ENCODE measurements around the gene NLGN1. TPM values are rescaled to one million over a fixed set of nuclear protein-coding genes. Genes with fewer than 3 reads are reported as not detected.

NLGN1 gene
- total and polyA plus RNA-seq, 4 experiments from 2014 or later = not detected

GRCh38 chr3:174295306-174296092 lies 898.0 kb downstream of the NLGN1 start:
- intact Hi-C loops (cut with micrococcal nuclease) = no loop called here
- Histone ChIP-seq H3K9me3 (ENCODE audit: control insufficient read depth in 1 of 2, low read length in 2 of 2) (no peaks in the 10 kb centered on the region), H3K4me1 (ENCODE audit: insufficient read depth, low read length) (no peaks in the 10 kb centered on the region), H3K27ac (ENCODE audit: low read depth, low read length) (no peak overlapping the region), H3K36me3 (ENCODE audit: insufficient read depth, low read length) (no peaks in the 10 kb centered on the region), H3K27me3 (ENCODE audit: insufficient read depth, low read length) (no peaks in the 10 kb centered on the region), H3K4me3 (ENCODE audit: low read length in 2 of 2) (no peak overlapping the region)
- Mint-ChIP-seq H3K9me3 (peaks cover 0 to 5% (median 3%) of the 10 kb centered on the region in 8 donors), H3K4me1 (no peaks in the 10 kb centered on the region), H3K36me3 (no peaks in the 10 kb centered on the region), H3K27ac (no peak overlapping the region), H3K27me3 (peaks cover 0 to 1% of the 10 kb centered on the region in 2 donors), H3K4me3 (no peak overlapping the region)
- ChIA-PET CTCF (ENCODE audit: partially characterized antibody) (no interaction called here), POLR2A (ENCODE audit: partially characterized antibody) (no interaction called here)
- DNase-seq = no peak

GRCh38 chr3:174302746-174303315 lies 905.3 kb downstream of the NLGN1 start:
- H3K4me1 Mint-ChIP-seq = no peaks in the 10 kb centered on the region
- Histone ChIP-seq H3K9me3 (ENCODE audit: control insufficient read depth in 1 of 2, low read length in 2 of 2) (no peaks in the 10 kb centered on the region), H3K4me3 (ENCODE audit: low read length in 2 of 2) (no peak overlapping the region), H3K27ac (ENCODE audit: low read depth, low read length) (no peak overlapping the region), H3K27me3 (ENCODE audit: insufficient read depth, low read length) (no peaks in the 10 kb centered on the region), H3K36me3 (ENCODE audit: insufficient read depth, low read length) (no peaks in the 10 kb centered on the region), H3K4me1 (ENCODE audit: insufficient read depth, low read length) (no peaks in the 10 kb centered on the region)
- intact Hi-C loops (cut with micrococcal nuclease) = no loop called here
- no peak overlapping the region for H3K4me3 Mint-ChIP-seq
- no peak overlapping the region for H3K27ac Mint-ChIP-seq
- no peaks in the 10 kb centered on the region for H3K36me3 Mint-ChIP-seq
- ChIA-PET CTCF (ENCODE audit: partially characterized antibody) (no interaction called here), POLR2A (ENCODE audit: partially characterized antibody) (no interaction called here)
- H3K9me3 Mint-ChIP-seq = peaks cover 0 to 15% (median 5%) of the 10 kb centered on the region in 8 donors
- H3K27me3 Mint-ChIP-seq = peaks cover 0 to 1% of the 10 kb centered on the region in 2 donors
- no peak for DNase-seq

- no peak overlapping the region for H3K4me3 ChIP-seq (ENCODE audit: low read length in 2 of 2)
- Mint-ChIP-seq H3K36me3 (no peaks in the 10 kb centered on the region), H3K4me3 (no peak overlapping the region), H3K4me1 (no peaks in the 10 kb centered on the region), H3K9me3 (peaks cover 0 to 13% (median 4%) of the 10 kb centered on the region in 8 donors), H3K27ac (no peak overlapping the region), H3K27me3 (no peaks in the 10 kb centered on the region)
- H3K36me3 ChIP-seq (ENCODE audit: insufficient read depth, low read length) = no peaks in the 10 kb centered on the region
- intact Hi-C loops (cut with micrococcal nuclease) = no loop called here
- ChIA-PET POLR2A (ENCODE audit: partially characterized antibody) (no interaction called here), CTCF (ENCODE audit: partially characterized antibody) (no interaction called here)
- no peaks in the 10 kb centered on the region for H3K27me3 ChIP-seq (ENCODE audit: insufficient read depth, low read length)
- H3K9me3 ChIP-seq (ENCODE audit: control insufficient read depth in 1 of 2, low read length in 2 of 2) = no peaks in the 10 kb centered on the region
- no peak overlapping the region for H3K27ac ChIP-seq (ENCODE audit: low read depth, low read length)
- no peak for DNase-seq
- H3K4me1 ChIP-seq (ENCODE audit: insufficient read depth, low read length) = no peaks in the 10 kb centered on the region
Observed at GRCh38 chr3:174303907-174304560, 906.5 kb downstream of the NLGN1 start.

DNA sequence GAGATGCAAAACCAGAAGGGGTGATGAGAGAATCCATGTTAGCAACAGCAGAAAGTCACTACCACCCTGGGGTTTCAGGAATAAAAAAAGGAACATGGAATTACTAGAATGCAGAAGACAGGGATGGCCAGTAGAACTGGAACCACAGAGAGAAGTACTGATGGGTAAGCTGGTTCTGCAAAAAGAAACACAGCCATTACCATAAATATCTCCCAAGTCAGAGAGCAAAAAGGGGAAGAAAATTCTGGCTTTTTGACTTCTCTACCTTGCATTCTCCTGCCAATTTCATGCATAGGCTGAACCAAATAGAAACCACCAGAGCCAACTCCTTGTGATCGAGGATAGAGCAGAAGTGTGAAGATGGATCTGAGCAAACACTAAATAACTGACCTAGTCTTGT lies 911.2 kb downstream of the NLGN1 start:
- H3K9me3 Mint-ChIP-seq = peaks cover 0 to 10% (median 5%) of the 10 kb centered on the region in 8 donors
- H3K27ac ChIP-seq (ENCODE audit: low read depth, low read length) = no peak overlapping the region
- no peaks in the 10 kb centered on the region for H3K4me1 ChIP-seq (ENCODE audit: insufficient read depth, low read length)
- no peak overlapping the region for H3K4me3 ChIP-seq (ENCODE audit: low read length in 2 of 2)
- intact Hi-C loops (cut with micrococcal nuclease) = no loop called here
- ChIA-PET POLR2A (ENCODE audit: partially characterized antibody) (no interaction called here), CTCF (ENCODE audit: partially characterized antibody) (no interaction called here)
- no peaks in the 10 kb centered on the region for H3K27me3 Mint-ChIP-seq
- H3K27ac Mint-ChIP-seq = no peak overlapping the region
- no peaks in the 10 kb centered on the region for H3K4me1 Mint-ChIP-seq
- no peak for DNase-seq
- no peaks in the 10 kb centered on the region for H3K36me3 ChIP-seq (ENCODE audit: insufficient read depth, low read length)
- H3K4me3 Mint-ChIP-seq = no peak overlapping the region
- H3K36me3 Mint-ChIP-seq = no peaks in the 10 kb centered on the region
- no peaks in the 10 kb centered on the region for H3K9me3 ChIP-seq (ENCODE audit: control insufficient read depth in 1 of 2, low read length in 2 of 2)
- H3K27me3 ChIP-seq (ENCODE audit: insufficient read depth, low read length) = no peaks in the 10 kb centered on the region

DNA sequence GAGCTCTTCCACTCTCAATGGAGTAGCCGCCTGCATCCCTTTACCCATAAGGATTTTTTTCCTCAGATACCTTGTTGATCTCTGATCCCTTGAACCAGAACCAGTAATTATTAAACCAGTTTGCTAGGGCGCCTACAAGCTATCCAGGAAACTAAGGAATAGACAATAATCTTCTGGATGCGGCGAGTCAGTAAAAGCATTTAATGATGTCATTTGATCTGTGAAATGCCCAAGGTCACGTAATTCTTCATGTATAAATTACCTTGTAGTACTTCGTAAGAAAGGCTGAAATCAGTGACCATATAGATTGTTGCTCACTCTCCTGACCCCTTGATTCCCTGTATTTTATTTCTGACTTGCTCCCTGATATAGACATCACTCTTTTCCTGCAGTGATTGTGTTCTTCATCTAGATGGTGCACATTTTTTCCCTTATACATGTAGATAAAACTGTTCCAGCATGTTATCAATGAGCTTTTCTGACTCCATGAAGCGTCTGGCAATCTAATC lies 913.0 kb downstream of the NLGN1 start:
- peaks cover 0 to 7% (median 3%) of the 10 kb centered on the region in 8 donors for H3K9me3 Mint-ChIP-seq
- no peak overlapping the region for H3K4me3 ChIP-seq (ENCODE audit: low read length in 2 of 2)
- no peak overlapping the region for H3K27ac ChIP-seq (ENCODE audit: low read depth, low read length)

GRCh38 chr3:174315225-174315624 lies 917.7 kb downstream of the NLGN1 start:
- CTCF ChIA-PET (ENCODE audit: partially characterized antibody) = no interaction called here
- Mint-ChIP-seq H3K4me1 (no peaks in the 10 kb centered on the region), H3K9me3 (peaks cover 0 to 14% (median 5%) of the 10 kb centered on the region in 8 donors), H3K27me3 (no peaks in the 10 kb centered on the region), H3K4me3 (no peak overlapping the region), H3K36me3 (no peaks in the 10 kb centered on the region), H3K27ac (no peak overlapping the region)
- Histone ChIP-seq H3K9me3 (ENCODE audit: control insufficient read depth in 1 of 2, low read length in 2 of 2) (no peaks in the 10 kb centered on the region), H3K4me3 (ENCODE audit: low read length in 2 of 2) (no peak overlapping the region), H3K4me1 (ENCODE audit: insufficient read depth, low read length) (no peaks in the 10 kb centered on the region), H3K27me3 (ENCODE audit: insufficient read depth, low read length) (no peaks in the 10 kb centered on the region), H3K27ac (ENCODE audit: low read depth, low read length) (no peak overlapping the region), H3K36me3 (ENCODE audit: insufficient read depth, low read length) (no peaks in the 10 kb centered on the region)
- intact Hi-C loops (cut with micrococcal nuclease) = no loop called here
- POLR2A ChIA-PET (ENCODE audit: partially characterized antibody) = no interaction called here
- DNase-seq = no peak

More for the DNA sequence above, 913.0 kb downstream of the NLGN1 start:
- no peak for DNase-seq
- Mint-ChIP-seq H3K27ac (no peak overlapping the region), H3K4me3 (no peak overlapping the region), H3K4me1 (no peaks in the 10 kb centered on the region), H3K27me3 (no peaks in the 10 kb centered on the region), H3K36me3 (no peaks in the 10 kb centered on the region)
- no peaks in the 10 kb centered on the region for H3K27me3 ChIP-seq (ENCODE audit: insufficient read depth, low read length)
- no peaks in the 10 kb centered on the region for H3K4me1 ChIP-seq (ENCODE audit: insufficient read depth, low read length)
- intact Hi-C loops (cut with micrococcal nuclease) = no loop called here
- H3K9me3 ChIP-seq (ENCODE audit: control insufficient read depth in 1 of 2, low read length in 2 of 2) = no peaks in the 10 kb centered on the region
- POLR2A ChIA-PET (ENCODE audit: partially characterized antibody) = no interaction called here
- H3K36me3 ChIP-seq (ENCODE audit: insufficient read depth, low read length) = no peaks in the 10 kb centered on the region
- CTCF ChIA-PET (ENCODE audit: partially characterized antibody) = no interaction called here

DNA sequence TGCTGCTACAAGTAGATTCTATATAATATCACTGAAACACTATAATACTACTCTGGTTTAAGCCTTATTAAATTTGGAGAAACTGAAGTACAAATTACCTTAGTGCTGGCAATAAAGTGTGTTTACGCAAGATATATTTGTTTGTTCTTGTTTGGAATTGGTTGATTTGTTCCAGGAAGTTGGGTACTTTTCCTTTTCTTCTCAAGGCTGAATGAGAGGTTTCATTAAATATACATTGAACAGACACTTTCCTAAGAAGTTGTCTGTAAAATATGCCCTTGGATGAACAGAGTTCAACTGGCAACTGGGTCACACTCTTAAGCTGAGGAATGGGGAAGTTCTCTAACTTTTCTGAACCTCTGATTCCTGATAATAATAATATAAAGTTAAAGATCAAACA lies 919.5 kb downstream of the NLGN1 start:
- POLR2A ChIA-PET (ENCODE audit: partially characterized antibody) = no interaction called here
- Mint-ChIP-seq H3K27me3 (no peaks in the 10 kb centered on the region), H3K4me3 (no peak overlapping the region), H3K4me1 (no peaks in the 10 kb centered on the region), H3K9me3 (peaks cover 0 to 21% (median 5%) of the 10 kb centered on the region in 8 donors), H3K27ac (no peak overlapping the region), H3K36me3 (no peaks in the 10 kb centered on the region)
- no peak for DNase-seq
- intact Hi-C loops (cut with micrococcal nuclease) = no loop called here
- Histone ChIP-seq H3K4me3 (ENCODE audit: low read length in 2 of 2) (no peak overlapping the region), H3K36me3 (ENCODE audit: insufficient read depth, low read length) (no peaks in the 10 kb centered on the region), H3K4me1 (ENCODE audit: insufficient read depth, low read length) (no peaks in the 10 kb centered on the region), H3K27ac (ENCODE audit: low read depth, low read length) (no peak overlapping the region), H3K9me3 (ENCODE audit: control insufficient read depth in 1 of 2, low read length in 2 of 2) (no peaks in the 10 kb centered on the region), H3K27me3 (ENCODE audit: insufficient read depth, low read length) (no peaks in the 10 kb centered on the region)
- CTCF ChIA-PET (ENCODE audit: partially characterized antibody) = no interaction called here
